ENCODE results near the gene SPRING1. TPM values are rescaled to one million over a fixed set of nuclear protein-coding genes. Genes with fewer than 3 reads are reported as not detected.
A peak's percentile ranks its signal among the peaks of the same experiment; 100 is the strongest.
"Not testable (repeated sequence)": the region's sequence is repeated elsewhere in the genome, so short reads cannot be mapped to it uniquely, and the experiment has no call there.

The SPRING1 gene
- total RNA-seq, 1 donor from 2014 or later = 77.0 TPM

DNA sequence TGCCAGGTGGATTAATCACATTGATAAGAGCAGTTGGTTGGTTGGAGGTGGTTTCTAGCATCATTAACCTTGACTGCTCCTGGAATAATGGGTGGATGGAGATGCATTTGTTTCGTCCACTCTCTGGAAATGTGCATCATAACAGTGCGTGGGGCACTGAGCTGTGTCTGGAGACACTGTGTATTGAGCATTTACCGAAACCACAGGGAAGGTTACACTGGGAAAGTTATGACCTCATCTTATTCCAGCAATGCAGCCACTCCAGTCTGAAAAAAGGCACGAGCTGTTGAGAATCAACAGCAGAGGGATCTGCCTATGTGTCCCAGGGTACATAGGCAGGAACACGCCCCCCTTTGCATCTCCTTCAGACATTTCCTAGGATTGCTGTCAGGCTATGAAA lies 27.4 kb upstream of the SPRING1 start:
- TF ChIP-seq, protein P1, sequence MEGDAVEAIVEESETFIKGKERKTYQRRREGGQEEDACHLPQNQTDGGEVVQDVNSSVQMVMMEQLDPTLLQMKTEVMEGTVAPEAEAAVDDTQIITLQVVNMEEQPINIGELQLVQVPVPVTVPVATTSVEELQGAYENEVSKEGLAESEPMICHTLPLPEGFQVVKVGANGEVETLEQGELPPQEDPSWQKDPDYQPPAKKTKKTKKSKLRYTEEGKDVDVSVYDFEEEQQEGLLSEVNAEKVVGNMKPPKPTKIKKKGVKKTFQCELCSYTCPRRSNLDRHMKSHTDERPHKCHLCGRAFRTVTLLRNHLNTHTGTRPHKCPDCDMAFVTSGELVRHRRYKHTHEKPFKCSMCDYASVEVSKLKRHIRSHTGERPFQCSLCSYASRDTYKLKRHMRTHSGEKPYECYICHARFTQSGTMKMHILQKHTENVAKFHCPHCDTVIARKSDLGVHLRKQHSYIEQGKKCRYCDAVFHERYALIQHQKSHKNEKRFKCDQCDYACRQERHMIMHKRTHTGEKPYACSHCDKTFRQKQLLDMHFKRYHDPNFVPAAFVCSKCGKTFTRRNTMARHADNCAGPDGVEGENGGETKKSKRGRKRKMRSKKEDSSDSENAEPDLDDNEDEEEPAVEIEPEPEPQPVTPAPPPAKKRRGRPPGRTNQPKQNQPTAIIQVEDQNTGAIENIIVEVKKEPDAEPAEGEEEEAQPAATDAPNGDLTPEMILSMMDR (IDR thresholded peaks at IDR 0.05; ENCODE audit: insufficient read depth, low read length, poor library complexity, severe bottlenecking) = no peak
- Histone ChIP-seq H3K36me3 (ENCODE audit: control insufficient read depth, insufficient read depth, low read length) (no peaks in the 10 kb centered on the region), H3K27me3 (ENCODE audit: control insufficient read depth, insufficient read depth, low read length) (no peaks in the 10 kb centered on the region), H3K4me3 (ENCODE audit: low read depth, low read length) (no peak overlapping the region)
- peak; percentile 73 for DNase-seq (ENCODE audit: low read depth)

DNA sequence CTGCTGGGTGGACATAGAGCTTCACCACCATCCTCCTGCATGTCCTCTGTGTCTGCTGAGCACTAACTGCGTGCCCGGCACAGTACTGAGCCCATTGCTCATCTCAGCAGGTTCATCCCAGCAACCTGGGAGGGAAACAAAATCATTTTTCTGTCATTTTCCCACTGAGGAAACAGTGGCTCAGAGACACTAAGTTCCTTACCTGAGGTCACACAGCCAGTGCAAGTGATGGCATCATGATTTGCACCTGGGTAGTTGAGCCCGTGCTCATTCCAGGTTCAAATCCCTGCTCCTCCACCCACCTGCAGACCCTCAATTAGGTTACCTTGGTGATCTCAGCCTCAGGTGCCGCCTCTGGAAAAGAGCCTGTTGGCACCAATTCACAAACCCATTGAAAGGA lies 23.6 kb upstream of the SPRING1 start:
- TF ChIP-seq, protein P1 (IDR thresholded peaks at IDR 0.05; ENCODE audit: insufficient read depth, low read length, poor library complexity, severe bottlenecking) = no peak
- H3K27me3 ChIP-seq (ENCODE audit: control insufficient read depth, insufficient read depth, low read length) = no peaks in the 10 kb centered on the region
- no peaks in the 10 kb centered on the region for H3K36me3 ChIP-seq (ENCODE audit: control insufficient read depth, insufficient read depth, low read length)
- H3K4me3 ChIP-seq (ENCODE audit: low read depth, low read length) = no peak overlapping the region
- no peak for DNase-seq (ENCODE audit: low read depth)

DNA sequence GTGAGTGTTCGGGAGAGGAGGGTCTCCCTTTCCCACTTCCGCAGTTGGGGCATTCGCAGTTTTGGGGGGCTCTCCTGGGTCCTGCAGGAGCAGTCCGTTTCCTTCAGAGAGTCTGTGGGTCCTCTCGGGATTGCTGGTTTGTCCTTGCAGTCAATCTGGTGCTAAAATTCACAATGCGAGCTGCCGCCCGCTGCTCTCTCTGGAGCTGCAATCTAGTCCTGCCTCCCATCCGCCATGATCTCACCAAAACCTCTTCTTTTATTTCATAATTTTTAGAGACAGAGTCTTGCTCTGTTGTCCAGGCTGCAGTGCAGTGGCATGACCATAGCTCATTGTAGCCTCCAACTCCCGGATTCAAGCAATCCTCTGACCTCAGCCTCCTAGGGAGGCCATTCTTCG lies 22.8 kb upstream of the SPRING1 start:
- no peak for DNase-seq (ENCODE audit: low read depth)
- TF ChIP-seq, protein P1 (IDR thresholded peaks at IDR 0.05; ENCODE audit: insufficient read depth, low read length, poor library complexity, severe bottlenecking) = no peak
- Histone ChIP-seq H3K4me3 (ENCODE audit: low read depth, low read length) (no peak overlapping the region), H3K36me3 (ENCODE audit: control insufficient read depth, insufficient read depth, low read length) (no peaks in the 10 kb centered on the region), H3K27me3 (ENCODE audit: control insufficient read depth, insufficient read depth, low read length) (no peaks in the 10 kb centered on the region)

DNA sequence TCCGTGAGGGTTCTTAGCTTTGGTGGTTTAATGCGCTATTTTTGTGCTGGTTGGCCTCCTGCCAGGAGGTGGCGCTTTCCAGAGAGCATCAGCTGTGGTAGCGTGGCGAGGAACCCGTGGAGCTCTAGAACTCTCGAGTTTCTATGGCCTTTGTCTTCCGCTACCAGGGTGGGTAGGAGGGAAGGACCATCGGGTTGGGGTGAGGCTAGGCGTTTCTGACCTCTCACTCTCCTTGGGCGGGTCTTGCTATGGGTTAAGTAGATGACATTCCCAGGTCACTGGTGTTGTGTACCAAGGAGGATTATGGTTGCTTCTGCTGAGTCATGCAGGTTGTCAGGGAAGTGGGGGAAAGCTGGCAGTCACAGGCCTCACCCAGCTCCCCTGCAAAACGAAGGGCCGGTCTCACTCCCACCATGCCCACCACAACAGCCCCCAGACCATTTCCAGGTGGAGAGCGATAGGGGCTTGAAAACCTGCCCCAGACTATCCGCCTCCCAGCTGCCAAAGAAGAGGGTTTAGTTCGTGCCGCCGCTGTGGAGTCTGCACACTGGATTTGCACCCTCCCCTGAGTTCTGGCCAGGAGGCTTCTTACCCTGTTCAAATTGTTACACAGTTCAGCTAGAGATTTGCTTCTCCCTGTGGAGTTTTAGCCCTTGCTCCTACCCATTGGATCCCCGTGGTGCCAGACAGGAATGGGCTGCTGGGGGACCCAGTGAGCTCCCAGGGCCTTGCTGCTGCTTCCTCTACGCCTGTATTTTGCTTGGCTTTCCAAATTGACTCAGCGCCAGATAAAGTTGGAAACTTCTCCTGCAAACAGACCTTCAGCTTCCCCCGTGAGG lies 22.1 kb upstream of the SPRING1 start:
- H3K4me3 ChIP-seq (ENCODE audit: low read depth, low read length) = no peak overlapping the region
- DNase-seq (ENCODE audit: low read depth) = no peak

DNA sequence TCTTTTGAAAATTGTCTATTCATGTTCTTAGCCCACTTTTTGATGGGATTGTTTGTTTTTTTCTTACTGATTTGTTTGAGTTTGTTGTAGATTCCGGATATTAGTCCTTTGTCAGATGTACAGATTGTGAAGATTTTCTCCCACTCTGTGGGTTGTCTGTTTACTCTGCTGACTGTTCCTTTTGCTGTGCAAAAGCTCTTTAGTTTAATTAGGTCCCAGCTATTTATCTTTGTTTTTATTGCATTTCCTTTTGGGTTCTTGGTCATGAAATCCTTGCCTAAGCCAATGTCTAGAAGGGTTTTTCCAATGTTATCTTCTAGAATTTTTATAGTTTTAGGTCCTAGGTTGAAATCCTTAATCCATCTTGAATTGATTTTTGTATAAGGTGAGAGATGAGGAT lies 16.9 kb upstream of the SPRING1 start:
- not testable (repeated sequence) for DNase-seq (ENCODE audit: low read depth); H3K36me3 ChIP-seq (ENCODE audit: control insufficient read depth, insufficient read depth, low read length); H3K27me3 ChIP-seq (ENCODE audit: control insufficient read depth, insufficient read depth, low read length); H3K4me3 ChIP-seq (ENCODE audit: low read depth, low read length)

More for the DNA sequence above, 22.1 kb upstream of the SPRING1 start:
- TF ChIP-seq, protein P1 (IDR thresholded peaks at IDR 0.05; ENCODE audit: insufficient read depth, low read length, poor library complexity, severe bottlenecking) = no peak
- no peaks in the 10 kb centered on the region for H3K27me3 ChIP-seq (ENCODE audit: control insufficient read depth, insufficient read depth, low read length)
- H3K36me3 ChIP-seq (ENCODE audit: control insufficient read depth, insufficient read depth, low read length) = no peaks in the 10 kb centered on the region

DNA sequence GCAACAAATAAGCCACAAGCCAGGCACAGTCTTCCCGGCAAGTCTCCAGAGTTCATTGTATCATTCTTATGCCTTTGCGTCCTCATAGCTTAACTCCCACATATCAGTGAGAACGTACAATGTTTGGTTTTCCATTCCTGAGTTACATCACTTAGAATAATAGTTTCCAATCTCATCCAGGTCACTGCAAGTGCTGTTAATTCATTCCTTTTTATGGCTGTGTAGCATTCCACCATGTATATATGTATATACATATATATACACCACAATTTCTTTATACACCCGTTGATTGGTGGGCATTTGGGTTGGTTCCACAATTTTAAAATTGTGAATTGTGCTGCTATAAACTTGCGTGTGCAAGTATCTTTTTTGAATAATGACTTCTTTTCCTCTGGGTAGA lies 16.2 kb upstream of the SPRING1 start:
- H3K27me3 ChIP-seq (ENCODE audit: control insufficient read depth, insufficient read depth, low read length); H3K4me3 ChIP-seq (ENCODE audit: low read depth, low read length); H3K36me3 ChIP-seq (ENCODE audit: control insufficient read depth, insufficient read depth, low read length); DNase-seq (ENCODE audit: low read depth): not testable (repeated sequence)

DNA sequence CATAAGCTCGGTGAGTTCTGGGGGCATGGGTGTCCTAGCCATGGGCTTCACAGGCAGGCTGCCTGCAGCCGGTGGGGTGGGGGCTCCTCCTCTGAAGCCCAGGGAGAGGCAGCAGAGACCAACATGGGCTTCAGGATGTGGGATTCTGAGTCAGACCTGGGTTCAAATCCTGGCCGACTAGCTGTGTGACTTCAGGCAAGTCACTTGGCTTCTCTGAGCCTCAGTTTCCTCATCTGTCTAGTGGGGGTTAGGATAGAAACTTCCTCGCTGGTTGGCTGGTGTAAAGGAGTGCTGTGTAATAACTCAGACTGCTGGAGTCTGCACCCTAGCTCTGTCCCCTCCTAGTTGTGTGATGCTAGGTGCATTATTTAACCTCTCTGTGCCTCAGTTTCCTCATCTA lies 12.4 kb upstream of the SPRING1 start:
- H3K36me3 ChIP-seq (ENCODE audit: control insufficient read depth, insufficient read depth, low read length) = no peaks in the 10 kb centered on the region
- TF ChIP-seq, protein P1 (IDR thresholded peaks at IDR 0.05; ENCODE audit: insufficient read depth, low read length, poor library complexity, severe bottlenecking) = no peak
- no peaks in the 10 kb centered on the region for H3K27me3 ChIP-seq (ENCODE audit: control insufficient read depth, insufficient read depth, low read length)
- H3K4me3 ChIP-seq (ENCODE audit: low read depth, low read length) = no peak overlapping the region
- DNase-seq (ENCODE audit: low read depth) = no peak

All from kidney epithelial cell (primary cell).